Nephron (organoid): ENCODE data around the gene FAM131A.

Experiments
- H3K27ac Mint-ChIP-seq, 3 experiments: 2 replicates each; pipeline ENCODE4 v1.8.0; 2020; ENCODE audit warnings: mixed read lengths in 3 of 3, mild to moderate bottlenecking in 2 of 3, moderate library complexity in 1 of 3
- H3K27me3 Mint-ChIP-seq: 2 replicates; pipeline ENCODE4 v1.8.0; 2021; ENCODE audit warnings: low read depth, mild to moderate bottlenecking, moderate library complexity, mixed read lengths
- H3K36me3 Mint-ChIP-seq: 2 replicates; pipeline ENCODE4 v1.8.0; 2020; ENCODE audit warnings: low read depth, mixed read lengths
- H3K4me1 Mint-ChIP-seq: 2 replicates; pipeline ENCODE4 v1.8.0; 2020; ENCODE audit warnings: mixed read lengths
- H3K4me3 Mint-ChIP-seq, 3 experiments: 2 replicates each; pipeline ENCODE4 v1.8.0; 2020; ENCODE audit warnings: mild to moderate bottlenecking in 3 of 3, mixed read lengths in 3 of 3, moderate library complexity in 2 of 3
- H3K9me3 Mint-ChIP-seq: 2 replicates; pipeline ENCODE4 v1.8.0; 2020; ENCODE audit warnings: mixed read lengths
- CTCF ChIP-seq, 3 experiments: fragments of 200-600 bp; sonication (generic); IDR thresholded peaks; one replicate each; pipeline ENCODE4 v1.5.0; 2021; ENCODE audit warnings: antibody characterized with exemption in 3 of 3; ENCODE audit not compliant: unreplicated experiment in 3 of 3

The FAM131A gene

GRCh38 chr3:184388936-184389230 is 51.5 kb downstream of the FAM131A start:
- Mint-ChIP-seq H3K4me1 (no peaks in the 10 kb centered on the region), H3K27ac (no peak overlapping the region), H3K27me3 (peaks cover 8% of the 10 kb centered on the region), H3K4me3 (no peak overlapping the region), H3K9me3 (no peaks in the 10 kb centered on the region), H3K36me3 (no peaks in the 10 kb centered on the region)
- TF ChIP-seq CTCF (IDR thresholded peaks at IDR 0.05; ENCODE audit: unreplicated experiment in 3 of 3): no peak

- Mint-ChIP-seq H3K4me1 (no peaks in the 10 kb centered on the region), H3K27ac (no peak overlapping the region), H3K9me3 (no peaks in the 10 kb centered on the region), H3K4me3 (no peak overlapping the region), H3K27me3 (peaks cover 4% of the 10 kb centered on the region), H3K36me3 (no peaks in the 10 kb centered on the region)
- no peak for TF ChIP-seq CTCF (IDR thresholded peaks at IDR 0.05; ENCODE audit: unreplicated experiment in 3 of 3)
These were observed 52.0 kb downstream of the FAM131A start for GRCh38 chr3:184389384-184389783.

DNA sequence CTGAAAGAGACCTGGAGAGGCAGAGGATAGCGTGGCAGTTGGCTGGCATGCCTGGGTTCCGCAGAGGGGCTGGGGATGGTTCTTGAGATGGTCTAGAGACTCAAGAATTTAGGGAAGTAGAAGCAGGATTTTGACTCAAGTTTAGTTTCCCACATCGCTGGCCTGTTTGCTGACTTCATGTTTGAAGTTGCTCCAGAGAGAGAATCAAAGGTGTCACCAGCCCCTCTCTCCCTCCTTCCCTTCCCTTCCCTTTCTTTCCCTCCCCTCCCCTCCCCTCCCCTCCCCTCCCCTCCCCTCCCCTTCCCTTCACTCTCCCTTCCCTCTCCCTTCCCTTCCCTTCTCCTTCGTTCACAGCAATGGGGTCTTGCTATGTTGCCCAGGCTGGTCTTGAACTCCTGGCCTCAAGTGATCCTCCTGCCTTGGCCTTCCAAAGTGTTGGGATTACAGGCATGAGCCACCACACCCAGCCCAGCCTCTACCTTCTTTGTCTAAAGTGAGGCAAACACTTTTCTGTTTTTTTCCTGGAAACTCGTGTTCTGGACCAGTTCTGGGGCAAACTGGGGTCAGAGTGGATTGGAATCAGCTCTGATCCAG is 52.6 kb downstream of the FAM131A start:
- no peaks in the 10 kb centered on the region for H3K9me3 Mint-ChIP-seq
- H3K4me1 Mint-ChIP-seq: peaks cover under 1% of the 10 kb centered on the region

GRCh38 chr3:184391266-184391665 is 53.9 kb downstream of the FAM131A start:
- H3K4me3 Mint-ChIP-seq: no peak overlapping the region
- TF ChIP-seq CTCF (IDR thresholded peaks at IDR 0.05; ENCODE audit: unreplicated experiment in 3 of 3): no peak
- no peaks in the 10 kb centered on the region for H3K36me3 Mint-ChIP-seq
- peak overlapping the region in 1 of 3 experiments; percentile 2 for H3K27ac Mint-ChIP-seq
- peaks cover 9% of the 10 kb centered on the region for H3K27me3 Mint-ChIP-seq
- no peaks in the 10 kb centered on the region for H3K9me3 Mint-ChIP-seq
- H3K4me1 Mint-ChIP-seq: peaks cover 5% of the 10 kb centered on the region

More for the DNA sequence above, 52.6 kb downstream of the FAM131A start:
- no peak overlapping the region for H3K27ac Mint-ChIP-seq
- no peaks in the 10 kb centered on the region for H3K36me3 Mint-ChIP-seq
- no peak overlapping the region for H3K4me3 Mint-ChIP-seq
- TF ChIP-seq CTCF (IDR thresholded peaks at IDR 0.05; ENCODE audit: unreplicated experiment in 3 of 3): no peak
- peaks cover 4% of the 10 kb centered on the region for H3K27me3 Mint-ChIP-seq

DNA sequence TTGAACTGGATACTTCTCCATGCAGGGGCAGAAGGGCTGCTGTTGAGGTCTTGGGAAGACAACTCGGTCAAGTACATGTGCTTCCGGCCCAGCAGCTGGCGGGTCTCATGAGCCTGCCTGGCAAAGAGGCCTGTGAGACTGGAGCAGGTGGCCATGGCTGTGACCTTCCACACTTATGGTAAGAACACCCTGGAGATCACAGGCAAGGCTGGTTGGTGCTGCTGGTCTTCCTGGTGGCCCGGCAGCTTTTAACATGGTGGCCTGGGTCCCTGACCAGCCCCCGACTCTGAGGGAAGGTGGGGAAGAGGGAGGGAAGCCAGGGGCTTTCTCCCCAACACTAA is 57.9 kb downstream of the FAM131A start:
- Mint-ChIP-seq H3K4me3 (no peak overlapping the region), H3K4me1 (peaks cover 5% of the 10 kb centered on the region), H3K27ac (no peak overlapping the region), H3K9me3 (no peaks in the 10 kb centered on the region), H3K27me3 (peaks cover 25% of the 10 kb centered on the region), H3K36me3 (no peaks in the 10 kb centered on the region)
- TF ChIP-seq CTCF (IDR thresholded peaks at IDR 0.05; ENCODE audit: unreplicated experiment in 3 of 3): no peak
